Measurements from ENCODE around the gene FMO4.
A peak's percentile ranks its signal among the peaks of the same experiment; 100 is the strongest.
"Not testable (repeated sequence)": the region's sequence is repeated elsewhere in the genome, so short reads cannot be mapped to it uniquely, and the experiment has no call there.

The FMO4 gene, protein sequence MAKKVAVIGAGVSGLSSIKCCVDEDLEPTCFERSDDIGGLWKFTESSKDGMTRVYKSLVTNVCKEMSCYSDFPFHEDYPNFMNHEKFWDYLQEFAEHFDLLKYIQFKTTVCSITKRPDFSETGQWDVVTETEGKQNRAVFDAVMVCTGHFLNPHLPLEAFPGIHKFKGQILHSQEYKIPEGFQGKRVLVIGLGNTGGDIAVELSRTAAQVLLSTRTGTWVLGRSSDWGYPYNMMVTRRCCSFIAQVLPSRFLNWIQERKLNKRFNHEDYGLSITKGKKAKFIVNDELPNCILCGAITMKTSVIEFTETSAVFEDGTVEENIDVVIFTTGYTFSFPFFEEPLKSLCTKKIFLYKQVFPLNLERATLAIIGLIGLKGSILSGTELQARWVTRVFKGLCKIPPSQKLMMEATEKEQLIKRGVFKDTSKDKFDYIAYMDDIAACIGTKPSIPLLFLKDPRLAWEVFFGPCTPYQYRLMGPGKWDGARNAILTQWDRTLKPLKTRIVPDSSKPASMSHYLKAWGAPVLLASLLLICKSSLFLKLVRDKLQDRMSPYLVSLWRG

DNA sequence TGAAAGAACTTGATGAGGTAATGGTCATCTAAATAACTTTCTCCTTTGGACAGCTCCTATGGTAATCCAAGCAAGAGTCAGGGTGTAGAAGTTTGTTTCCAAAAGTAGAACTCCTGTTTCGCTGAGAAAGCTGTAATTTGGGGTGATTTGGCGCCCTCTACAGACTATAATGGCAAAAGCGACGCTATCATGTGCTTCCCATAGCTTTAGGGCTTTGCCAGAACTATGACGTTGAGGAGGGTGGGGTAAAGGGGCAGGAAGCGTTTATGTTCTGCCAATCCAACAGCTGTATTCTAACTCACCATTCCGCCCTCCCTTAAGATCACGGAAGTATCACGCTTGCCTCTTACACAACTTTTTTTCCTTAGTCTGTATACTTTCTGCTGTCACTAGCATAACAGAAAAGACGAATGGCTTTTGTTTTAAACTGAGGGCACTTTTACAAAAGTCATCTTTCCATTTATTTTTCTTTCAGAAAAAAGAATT is at the start of gene FMO4:
TSS of gene FMO4 (plus strand) at position 349 of the 486 bp plus-strand sequence. CDS start 5,643 bp downstream, outside the sequence.
- DNase-seq (ENCODE audit: low spot score), result peak; percentile 92
- FAIRE-seq, result peak; percentile 35

DNA sequence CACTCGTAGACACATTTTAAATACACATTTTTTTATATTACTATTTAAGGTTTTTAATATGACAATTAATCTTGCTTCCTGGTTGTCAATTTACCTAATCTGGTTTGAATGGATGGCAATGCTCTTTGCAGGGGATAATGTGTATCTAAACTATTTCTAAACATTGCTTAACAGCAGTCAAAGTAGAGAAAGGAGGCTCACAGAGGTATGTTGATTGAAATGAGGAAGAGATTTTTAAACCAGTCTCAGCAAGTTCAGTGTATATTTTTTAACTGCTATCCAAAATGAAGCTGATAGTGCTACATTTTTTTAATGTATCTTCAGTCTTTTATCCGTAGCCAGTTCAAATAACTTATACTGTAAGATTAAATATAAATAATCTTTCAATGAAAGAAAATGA is 48.3 kb upstream of the FMO4 start:
- no peak for DNase-seq (ENCODE audit: low spot score)
- FAIRE-seq, result no peak

DNA sequence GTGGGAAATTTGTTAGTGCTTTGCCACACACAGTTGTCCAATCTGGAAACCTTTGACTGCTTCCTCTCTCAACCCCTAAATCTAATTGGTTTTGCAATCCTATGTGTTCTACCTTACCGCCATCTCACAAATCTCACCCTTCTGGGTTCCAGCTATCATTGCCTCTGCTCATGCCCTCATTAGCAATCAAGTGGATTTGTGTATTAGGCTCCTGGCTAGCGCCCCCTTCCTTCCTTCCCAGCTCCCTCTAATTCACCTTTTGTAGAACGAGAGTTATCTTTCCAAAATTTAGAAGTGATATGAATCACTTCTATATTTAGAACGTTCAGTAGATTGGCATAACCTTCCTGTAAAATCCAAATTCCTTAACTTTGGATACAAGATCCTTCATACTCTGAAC is 47.1 kb upstream of the FMO4 start:
- FAIRE-seq (no peak), DNase-seq (ENCODE audit: low spot score) (no peak)

DNA sequence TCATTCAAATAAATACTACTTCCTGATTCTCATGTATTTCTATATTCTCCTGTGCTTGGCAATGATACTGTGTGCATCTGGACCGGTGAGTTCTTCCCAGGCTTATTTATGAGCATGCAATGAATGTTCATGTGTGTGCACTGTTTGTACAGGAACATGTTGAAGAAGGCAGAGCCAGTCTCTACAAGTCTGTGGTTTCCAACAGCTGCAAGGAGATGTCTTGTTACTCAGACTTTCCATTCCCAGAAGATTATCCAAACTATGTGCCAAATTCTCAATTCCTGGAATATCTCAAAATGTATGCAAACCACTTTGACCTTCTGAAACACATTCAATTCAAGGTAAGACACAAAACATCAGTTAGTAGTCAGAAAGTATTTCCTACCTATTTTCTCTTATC is 46.6 kb upstream of the FMO4 start:
- FAIRE-seq (no peak), DNase-seq (ENCODE audit: low spot score) (no peak)

DNA sequence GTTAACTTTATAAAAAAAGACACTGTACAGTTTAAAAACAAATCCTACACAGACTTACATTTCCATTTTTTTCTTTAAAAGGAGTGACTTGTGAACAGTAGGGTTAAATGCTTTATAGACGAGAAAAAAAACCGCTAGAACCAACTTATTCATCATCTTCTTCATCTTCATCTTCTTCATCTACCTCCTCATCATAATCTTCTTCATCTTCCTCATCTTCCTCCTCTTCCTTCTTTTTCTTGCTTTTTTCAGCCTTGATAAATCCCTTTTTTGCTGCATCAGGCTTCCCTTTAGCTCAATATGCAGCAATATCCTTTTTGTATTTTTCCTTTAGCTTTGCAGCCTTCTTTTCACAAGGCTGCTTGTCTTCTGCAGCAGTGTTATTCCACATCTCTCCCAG is 43.2 kb upstream of the FMO4 start:
- DNase-seq (ENCODE audit: low spot score) (no peak), FAIRE-seq (no peak)

DNA sequence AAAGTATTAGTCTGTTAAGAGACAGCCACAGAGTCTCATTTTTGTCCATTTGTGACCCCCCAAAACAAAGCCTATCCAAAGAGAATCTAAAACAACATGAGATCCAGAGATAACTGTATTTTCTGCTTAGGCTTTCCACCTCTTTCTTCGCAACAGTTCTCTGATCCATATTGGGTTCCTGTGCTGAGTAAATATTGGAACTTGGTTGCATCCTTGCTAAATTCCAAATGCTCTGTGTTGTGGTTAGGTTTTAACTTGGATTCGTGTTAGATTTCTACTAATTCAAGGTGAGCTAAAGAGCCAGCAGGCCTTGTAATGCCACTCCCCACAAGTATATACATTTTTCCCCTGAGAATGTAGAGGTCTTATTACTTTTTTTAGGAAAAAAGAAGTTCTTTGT is 36.4 kb upstream of the FMO4 start:
- DNase-seq (ENCODE audit: low spot score) (no peak), FAIRE-seq (no peak)

DNA sequence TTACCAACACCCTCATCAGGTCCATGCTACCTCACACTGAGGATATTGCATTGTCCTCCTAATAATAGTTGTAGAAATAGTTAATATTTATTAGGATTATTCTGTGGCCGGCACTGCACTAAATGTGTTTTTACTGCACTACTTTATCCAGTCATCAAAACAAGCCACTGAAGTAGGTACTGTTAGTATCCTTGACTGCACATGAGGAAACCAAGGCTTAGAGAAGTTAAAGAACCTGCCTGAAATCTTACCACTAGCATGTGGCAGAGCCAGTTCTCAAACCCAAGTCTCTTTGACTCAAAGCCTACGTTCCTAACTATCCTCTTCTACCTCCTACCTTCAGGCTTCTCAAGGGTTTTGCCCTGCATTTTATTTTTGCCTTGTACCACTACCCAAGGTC is 34.7 kb upstream of the FMO4 start:
- FAIRE-seq, result no peak
- DNase-seq (ENCODE audit: low spot score), result no peak

DNA sequence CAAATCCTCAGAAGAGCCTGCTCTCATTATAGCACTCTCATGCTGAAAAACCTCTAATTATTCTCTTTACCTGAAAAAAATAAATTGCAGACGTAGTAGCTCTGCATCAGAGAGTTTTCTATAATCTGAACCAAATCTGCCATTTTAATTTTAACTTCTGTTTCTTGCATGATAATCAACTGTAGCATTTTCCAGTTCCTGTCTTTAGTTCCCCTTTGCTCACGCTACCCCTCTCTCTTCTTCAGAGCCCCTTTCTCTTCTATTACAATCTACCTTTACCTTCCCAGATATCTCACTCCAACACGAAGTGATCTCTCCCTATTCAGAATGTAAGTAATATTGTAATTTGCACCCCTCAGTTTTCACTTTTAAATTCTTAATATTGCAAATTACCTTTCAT is 34.3 kb upstream of the FMO4 start:
- DNase-seq (ENCODE audit: low spot score) (no peak), FAIRE-seq (no peak)

DNA sequence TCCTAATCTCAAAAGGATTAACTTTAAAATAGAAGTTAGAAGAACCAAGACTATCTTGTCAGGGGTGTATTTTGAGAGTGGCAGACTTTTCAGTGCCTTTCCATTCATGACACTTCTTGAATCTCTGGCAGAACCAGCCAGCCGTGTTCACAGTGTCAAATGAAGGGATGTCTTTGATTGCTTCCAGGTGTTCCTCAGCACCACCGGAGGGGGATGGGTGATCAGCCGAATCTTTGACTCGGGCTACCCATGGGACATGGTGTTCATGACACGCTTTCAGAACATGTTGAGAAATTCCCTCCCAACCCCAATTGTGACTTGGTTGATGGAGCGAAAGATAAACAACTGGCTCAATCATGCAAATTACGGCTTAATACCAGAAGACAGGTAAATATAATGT is 33.4 kb upstream of the FMO4 start:
- no peak for DNase-seq (ENCODE audit: low spot score)
- no peak for FAIRE-seq

DNA sequence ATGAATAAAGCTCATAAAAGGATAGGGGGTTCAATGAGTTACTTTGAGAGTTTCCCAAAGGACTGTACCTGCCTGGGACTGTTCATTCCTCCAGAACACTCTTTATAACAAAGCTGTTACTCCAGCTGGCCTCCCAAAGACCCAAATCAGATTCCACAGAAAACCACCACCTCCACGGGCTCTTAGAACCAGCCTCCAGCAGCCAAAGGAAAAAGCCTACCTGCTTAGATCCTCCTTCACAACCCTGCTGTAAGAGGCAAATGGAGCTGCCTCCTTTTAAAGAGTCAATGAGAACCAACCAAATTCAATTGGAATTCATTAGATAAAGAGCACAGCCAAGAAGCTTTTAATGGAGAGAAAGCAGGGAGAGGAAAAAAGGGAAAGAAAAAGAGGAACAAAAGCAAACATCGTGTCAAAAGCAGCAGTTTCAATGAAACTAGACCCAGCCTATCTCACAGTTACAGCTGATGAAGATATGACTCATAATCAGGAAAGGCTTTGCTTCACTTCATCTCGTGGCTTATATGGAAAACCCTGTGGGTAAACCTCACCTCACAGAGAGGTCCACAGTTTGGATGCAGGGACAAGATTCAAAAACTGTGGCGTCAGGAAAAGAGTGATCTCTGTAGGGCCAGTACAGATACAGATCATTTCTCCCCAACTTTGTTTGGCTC is 27.8 kb upstream of the FMO4 start:
- peak; percentile 19 for DNase-seq (ENCODE audit: low spot score)

DNA sequence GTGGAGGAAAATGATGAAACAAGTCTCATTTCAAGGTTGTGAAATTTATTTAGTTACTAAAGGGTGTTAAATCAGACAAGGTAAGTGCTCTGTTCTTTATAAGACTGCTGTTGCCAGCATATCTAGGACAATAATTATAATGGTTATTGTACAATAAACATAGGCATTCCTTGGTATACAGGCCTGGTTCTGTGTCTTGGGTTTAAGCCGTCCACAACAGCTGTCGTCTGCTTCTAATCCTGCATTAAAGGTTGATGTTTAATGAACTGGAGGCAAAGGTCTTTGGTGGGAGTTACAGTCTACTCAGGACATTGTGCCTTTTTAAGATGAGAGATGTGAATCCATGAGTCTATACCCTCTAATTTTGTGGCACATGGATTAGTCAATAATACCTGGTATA is 23.4 kb upstream of the FMO4 start:
- no peak for FAIRE-seq

More for the DNA sequence above, 27.8 kb upstream of the FMO4 start:
- no peak for FAIRE-seq

DNA sequence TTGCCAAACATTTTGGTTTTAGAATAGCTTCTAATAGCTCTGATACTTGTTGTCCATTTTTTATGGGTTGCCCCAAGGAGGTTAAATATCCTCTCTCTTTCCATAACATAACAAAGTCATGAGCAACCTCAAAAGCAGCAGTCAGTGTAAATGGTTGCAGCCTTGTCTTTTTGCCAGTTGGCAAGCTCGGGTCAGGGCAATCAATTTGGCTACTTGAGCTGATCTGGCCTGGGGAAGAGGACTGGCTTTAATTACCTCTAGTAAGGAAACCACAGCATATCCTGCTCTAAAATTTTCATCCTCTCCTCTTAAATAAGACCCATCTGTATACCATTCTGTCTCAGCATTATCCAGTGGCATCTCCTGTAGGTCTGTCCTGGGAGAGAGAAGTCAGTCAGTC is 21.2 kb upstream of the FMO4 start:
- no peak for DNase-seq (ENCODE audit: low spot score)
- no peak for FAIRE-seq

More for the DNA sequence above, 23.4 kb upstream of the FMO4 start:
- DNase-seq (ENCODE audit: low spot score), result no peak

DNA sequence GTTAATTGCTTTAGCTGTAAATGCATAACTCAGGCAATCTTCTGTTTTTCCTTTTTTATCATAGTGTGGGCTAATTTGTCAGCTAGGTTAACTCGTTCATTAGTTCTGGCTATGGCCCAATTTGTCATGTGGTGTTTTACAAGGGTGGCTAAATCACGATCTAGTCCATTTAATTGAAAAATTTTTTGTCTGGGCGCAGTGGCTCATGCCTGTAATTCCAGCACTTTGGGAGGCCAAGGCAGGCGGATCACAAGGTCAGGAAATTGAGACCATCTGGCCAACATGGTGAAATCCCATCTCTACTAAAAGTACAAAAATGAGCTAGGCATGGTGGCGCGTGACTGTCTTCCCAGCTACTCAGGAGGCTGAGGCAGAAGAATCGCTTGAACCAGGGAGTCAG is 18.6 kb upstream of the FMO4 start:
- not testable (repeated sequence) for FAIRE-seq

DNA sequence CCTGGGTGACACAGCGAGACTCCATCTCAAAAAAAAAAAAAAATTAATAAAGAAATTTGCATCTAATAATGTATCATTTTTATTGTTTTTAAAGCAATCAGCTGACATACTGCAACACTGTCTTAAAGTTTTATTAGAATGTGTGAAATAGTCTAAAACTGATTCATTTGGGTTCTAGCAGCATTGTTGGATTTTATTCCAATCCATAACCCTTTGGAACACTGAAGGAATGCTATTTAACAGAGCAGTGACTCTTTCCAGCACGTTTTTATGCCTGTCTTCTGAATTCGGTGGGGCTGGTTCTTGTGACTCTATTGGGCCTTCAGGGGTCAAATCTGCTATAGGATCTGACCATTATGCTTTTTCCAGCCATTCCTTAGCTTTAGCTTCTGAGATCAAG is 18.2 kb upstream of the FMO4 start:
- FAIRE-seq, result no peak
- no peak for DNase-seq (ENCODE audit: low spot score)

More for the DNA sequence above, 18.6 kb upstream of the FMO4 start:
- DNase-seq (ENCODE audit: low spot score), result not testable (repeated sequence)

DNA sequence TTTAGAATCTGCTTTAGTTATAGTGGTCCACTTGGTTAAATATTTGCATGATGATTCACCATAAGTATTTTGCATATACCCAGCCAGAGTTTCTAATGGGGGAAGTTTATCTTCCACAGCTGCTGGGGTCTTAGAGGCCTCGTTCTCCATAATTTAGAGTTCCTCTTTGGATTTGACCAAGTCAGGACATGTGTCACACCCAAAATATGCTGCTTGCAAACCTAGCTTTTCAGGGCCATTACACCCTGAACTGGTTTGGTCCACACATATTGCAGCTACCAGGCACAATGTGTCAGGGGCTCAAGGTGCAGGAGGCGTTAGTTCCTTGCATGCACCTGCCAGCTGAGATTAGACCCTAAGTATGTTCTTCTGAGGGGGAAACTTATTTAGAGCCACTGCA is 17.1 kb upstream of the FMO4 start:
- DNase-seq (ENCODE audit: low spot score) (no peak), FAIRE-seq (no peak)

DNA sequence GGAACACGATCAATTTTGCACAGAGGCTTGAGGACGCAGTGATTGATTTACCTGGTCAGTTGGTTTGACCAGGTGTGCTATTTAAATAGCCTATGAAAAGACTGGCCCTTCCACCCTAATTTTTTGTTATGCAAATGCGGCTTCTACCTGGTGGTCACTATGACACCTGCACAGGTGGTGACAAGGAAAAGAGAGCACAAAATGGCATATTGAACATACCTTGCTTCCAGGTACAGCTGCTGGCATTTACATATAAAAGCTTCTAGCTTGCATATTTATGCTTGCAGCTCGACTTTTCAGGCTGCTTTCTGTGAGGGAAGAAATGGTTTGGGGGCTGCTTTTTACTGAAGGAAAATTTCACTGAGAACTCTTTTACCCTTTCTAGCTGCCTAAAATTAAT is 15.3 kb upstream of the FMO4 start:
- DNase-seq (ENCODE audit: low spot score) (no peak), FAIRE-seq (no peak)

DNA sequence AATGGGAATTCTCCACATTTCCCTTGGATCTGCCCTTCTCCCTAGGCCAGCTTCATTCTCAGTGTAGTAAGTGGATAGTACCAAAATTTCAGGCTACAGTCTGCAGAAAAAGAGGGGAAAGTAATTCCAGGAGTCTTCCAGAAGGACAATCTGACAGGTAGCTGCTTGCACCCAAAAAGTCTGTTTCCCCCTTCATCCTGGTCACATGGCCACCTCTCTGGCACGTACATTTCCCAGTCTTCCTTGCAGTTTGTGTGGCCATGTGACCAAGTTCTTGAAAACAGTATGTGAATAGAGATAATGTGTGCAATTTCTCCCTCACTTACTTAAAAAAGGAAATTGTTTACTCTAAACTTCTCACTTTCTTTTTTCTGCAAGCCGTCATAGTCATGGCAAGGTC is 14.6 kb upstream of the FMO4 start:
- DNase-seq (ENCODE audit: low spot score) (no peak), FAIRE-seq (no peak)

DNA sequence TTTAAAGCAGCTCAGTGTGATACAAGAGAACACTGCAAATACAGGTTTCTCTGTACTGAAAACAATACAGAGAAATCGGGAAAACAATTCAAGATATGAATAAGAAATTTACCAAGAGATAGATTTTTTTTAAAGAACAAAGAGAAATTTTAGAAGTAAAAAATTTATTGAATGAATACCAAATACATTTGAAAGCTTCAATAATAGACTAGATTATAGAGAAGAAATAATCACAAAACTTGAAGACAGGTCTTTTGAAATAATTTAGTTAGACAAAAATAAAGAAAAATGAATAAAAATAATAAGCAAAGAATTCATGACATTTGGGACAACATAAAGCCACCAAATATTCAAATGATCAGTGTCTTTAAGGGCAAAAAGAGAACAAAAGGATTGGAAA is 13.6 kb upstream of the FMO4 start:
- DNase-seq (ENCODE audit: low spot score) (no peak), FAIRE-seq (no peak)

DNA sequence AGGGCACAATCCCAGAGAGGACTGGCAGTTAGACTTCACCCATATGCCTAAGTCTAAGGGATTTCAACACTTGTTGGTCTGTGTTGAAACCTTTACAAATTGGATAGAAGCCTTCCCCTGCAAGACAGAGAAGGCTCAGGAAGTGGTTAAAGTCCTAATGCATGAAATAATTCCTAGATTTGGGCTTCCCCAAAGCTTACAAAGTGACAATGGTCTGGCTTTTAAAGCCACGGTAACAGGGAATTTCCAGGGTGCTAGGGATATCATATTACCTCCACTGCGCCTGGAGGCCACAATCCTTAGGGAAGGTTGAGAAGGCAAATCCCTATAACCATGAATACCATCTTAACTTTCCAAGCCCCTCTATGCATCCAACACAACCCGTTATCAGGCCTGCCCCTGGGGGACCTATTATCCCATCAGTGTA is 3.3 kb upstream of the FMO4 start:
- DNase-seq (ENCODE audit: low spot score), result no peak
- FAIRE-seq, result no peak

DNA sequence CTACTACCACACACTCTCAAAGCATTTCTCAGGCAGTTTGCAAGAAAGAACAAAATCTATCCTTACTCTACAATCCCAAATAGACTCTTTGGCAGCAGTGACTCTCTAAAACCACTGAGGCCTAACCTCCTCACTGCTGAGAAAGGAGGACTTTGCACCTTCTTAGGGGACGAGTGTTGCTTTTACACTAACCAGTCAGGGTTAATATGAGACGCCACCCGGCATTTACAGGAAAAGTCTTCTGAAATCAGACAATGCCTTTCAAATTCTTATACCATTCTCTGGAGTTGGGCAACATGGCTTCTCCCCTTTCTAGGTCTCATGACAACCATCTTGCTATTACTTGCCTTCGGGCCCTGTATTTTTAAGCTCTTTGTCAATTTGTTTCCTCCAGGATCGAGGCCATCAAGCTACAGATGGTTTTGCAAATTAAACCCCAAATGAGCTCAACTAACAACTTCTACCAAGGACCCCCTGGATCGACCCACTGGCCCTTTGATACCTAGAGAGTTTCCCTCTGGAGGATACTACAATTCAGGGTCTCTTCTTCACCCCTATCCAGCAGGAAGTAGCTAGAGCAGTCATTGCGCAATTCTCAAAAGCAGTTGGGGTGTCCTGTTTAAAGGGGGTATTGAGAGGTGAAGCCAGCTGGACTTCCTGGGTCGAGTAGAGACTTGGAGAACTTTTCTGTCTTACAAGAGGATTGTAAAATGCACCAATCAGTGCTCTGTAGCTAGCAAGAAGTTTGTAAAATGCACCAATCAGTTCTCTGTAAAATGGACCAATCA is 2.0 kb upstream of the FMO4 start:
- no peak for DNase-seq (ENCODE audit: low spot score)
- no peak for FAIRE-seq

DNA sequence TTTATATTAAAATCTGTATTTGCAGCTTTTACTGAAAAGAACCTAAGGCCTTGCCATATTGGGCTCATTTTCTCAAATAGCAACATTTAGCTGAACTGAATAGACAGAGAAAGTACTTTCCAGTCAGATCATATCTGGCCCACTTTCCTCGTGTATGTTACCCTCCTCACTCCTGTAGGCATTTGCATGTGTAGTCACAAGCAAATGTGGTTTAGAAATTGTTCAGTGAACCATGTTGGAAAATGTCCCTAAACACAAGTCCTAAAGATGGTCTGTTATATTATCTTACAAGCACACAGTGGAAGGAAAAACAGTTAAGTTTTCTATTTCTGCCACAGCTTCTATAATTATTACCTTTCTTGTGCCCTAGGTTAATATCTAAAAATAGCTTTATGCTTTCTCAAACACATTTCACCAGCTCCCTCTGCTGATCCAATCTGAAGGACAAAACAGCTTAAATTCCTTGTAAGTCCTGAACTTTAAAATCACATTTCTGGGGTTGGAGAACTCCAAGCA is 606 bp upstream of the FMO4 start:
- FAIRE-seq (no peak), DNase-seq (ENCODE audit: low spot score) (no peak)

Data from urothelium cell line (cell line).